HepG2 (cell line): ENCODE measurements around the gene RAB17. TPM values are rescaled to one million over a fixed set of nuclear protein-coding genes. Genes with fewer than 3 reads are reported as not detected.

Source experiments
- GABPB1 ChIP-seq: IDR thresholded peaks from 2 replicates; pipeline ENCODE4 v1.6.1; 2016; ENCODE audit warnings: mild to moderate bottlenecking, missing genetic modification reagents, moderate library complexity, missing compliant biosample characterization
- HCFC1 ChIP-seq: fragments of 150-350 bp; IDR thresholded peaks from 2 replicates; pipeline ENCODE4 v1.6.1; 2014; ENCODE audit warnings: low read depth, low read length
- KDM4B ChIP-seq: sonication (generic); formaldehyde crosslinking; IDR thresholded peaks from 2 replicates; pipeline ENCODE4 v1.4.0; 2020; ENCODE audit warnings: missing genetic modification reagents
- MIXL1 ChIP-seq: IDR thresholded peaks from 2 replicates; pipeline ENCODE4 v1.6.1; 2016
- MXD4 ChIP-seq: IDR thresholded peaks from 2 replicates; pipeline ENCODE4 v1.6.1; 2016; ENCODE audit warnings: mild to moderate bottlenecking, missing biosample characterization, missing genetic modification reagents
- MZF1 ChIP-seq: sonication (generic); formaldehyde crosslinking; IDR thresholded peaks from 2 replicates; pipeline ENCODE4 v1.8.1; 2023; ENCODE audit warnings: mild to moderate bottlenecking, missing genetic modification reagents, borderline replicate concordance
- NPAS2 ChIP-seq: sonication (generic); formaldehyde crosslinking; IDR thresholded peaks from 2 replicates; pipeline ENCODE4 v1.8.0; 2022; ENCODE audit warnings: mild to moderate bottlenecking, missing genetic modification reagents, borderline replicate concordance
- PLRG1 ChIP-seq: fragments of 450-650 bp; conservative IDR thresholded peaks from 2 replicates; pipeline ENCODE4 v1.6.1; 2016
- SMAD1 ChIP-seq: sonication (generic); formaldehyde crosslinking; IDR thresholded peaks from 2 replicates; pipeline ENCODE4 v1.4.0; 2020; ENCODE audit warnings: missing genetic modification reagents, low read depth, mild to moderate bottlenecking, borderline replicate concordance
- SRF ChIP-seq: IDR thresholded peaks from 2 replicates; pipeline ENCODE4 v1.6.1; 2011; ENCODE audit warnings: mild to moderate bottlenecking, low read depth, low read length, moderate library complexity
- ZBTB2 ChIP-seq: sonication (generic); formaldehyde crosslinking; IDR thresholded peaks from 2 replicates; pipeline ENCODE4 v1.8.0; 2022; ENCODE audit warnings: low read depth, missing genetic modification reagents
- ZC3H13 ChIP-seq: sonication (generic); formaldehyde crosslinking; IDR thresholded peaks from 2 replicates; pipeline ENCODE4 v1.8.1; 2023; ENCODE audit warnings: mild to moderate bottlenecking, missing genetic modification reagents, moderate library complexity
- ZFP1 ChIP-seq: IDR thresholded peaks from 2 replicates; pipeline ENCODE4 v1.6.1; 2016
- ZFYVE20 ChIP-seq: sonication (generic); formaldehyde crosslinking; IDR thresholded peaks from 2 replicates; pipeline ENCODE4 v1.8.0; 2023; ENCODE audit warnings: low read depth, mild to moderate bottlenecking, moderate library complexity, missing genetic modification reagents, borderline replicate concordance
- ZNF282 ChIP-seq: fragments of 450-650 bp; IDR thresholded peaks from 2 replicates; pipeline ENCODE4 v1.6.1; 2018; ENCODE audit not compliant: partially characterized antibody
- ZNF451 ChIP-seq: sonication (generic); formaldehyde crosslinking; IDR thresholded peaks from 2 replicates; pipeline ENCODE4 v1.5.0; 2020; ENCODE audit warnings: mild to moderate bottlenecking, missing genetic modification reagents
- ZNF510 ChIP-seq: sonication (generic); formaldehyde crosslinking; IDR thresholded peaks from 2 replicates; pipeline ENCODE4 v1.4.0; 2020; ENCODE audit warnings: low read depth, mild to moderate bottlenecking, missing genetic modification reagents
- ZNF619 ChIP-seq: sonication (generic); formaldehyde crosslinking; IDR thresholded peaks from 2 replicates; pipeline ENCODE4 v1.4.0; 2020; ENCODE audit warnings: mild to moderate bottlenecking, missing genetic modification reagents
- ZNF761 ChIP-seq: sonication (generic); formaldehyde crosslinking; conservative IDR thresholded peaks from 2 replicates; pipeline ENCODE4 v1.4.0; 2020; ENCODE audit warnings: mild to moderate bottlenecking, missing genetic modification reagents
- polyA plus RNA-seq, 8 experiments: library from polyadenylated mRNA; depleted of rRNA in 3 of 8; stranded (reverse) in 7 of 8; unstranded in 1 of 8; fragments of >200 nt; fragmentation: Illumina TruSeq in 4 of 8; extraction: Trizol in 4 of 8; gene quantifications; 2 replicates each; pipeline versions ENCODE4 v1.2.1 to v1.2.3, GENCODE V29; 2011 to 2016; ENCODE audit warnings: low read depth in 4 of 8, missing spikeins in 1 of 8, mixed read lengths in 1 of 8; ENCODE audit not compliant: insufficient read depth in 1 of 8
- total RNA-seq, 5 experiments: library from RNA; depleted of rRNA; stranded (reverse); fragments of >200 nt; fragmentation: Illumina TruSeq; extraction: Trizol; gene quantifications; 2 replicates each; pipeline ENCODE4 v1.2.3, GENCODE V29; 2016; ENCODE audit warnings: low read depth in 1 of 5
- TF ChIP-seq, protein P1 (sequence below): IDR thresholded peaks from 2 replicates; pipeline ENCODE4 v1.6.1; 2012; ENCODE audit warnings: low read length, improper control_type of control experiment
- TF ChIP-seq, protein P2 (sequence below): sonication (generic); formaldehyde crosslinking; IDR thresholded peaks from 2 replicates; pipeline ENCODE4 v1.4.0; 2020; ENCODE audit warnings: missing genetic modification reagents
- TF ChIP-seq, protein P3 (sequence below): sonication (generic); formaldehyde crosslinking; conservative IDR thresholded peaks from 2 replicates; pipeline ENCODE4 v1.8.0; 2022; ENCODE audit warnings: missing genetic modification reagents

Gene RAB17
- total and polyA plus RNA-seq, 2 of the 13 experiments (the other 11 are each of a cell fraction or from before 2014, with no cell fraction given) = 68.0 to 124 TPM

DNA sequence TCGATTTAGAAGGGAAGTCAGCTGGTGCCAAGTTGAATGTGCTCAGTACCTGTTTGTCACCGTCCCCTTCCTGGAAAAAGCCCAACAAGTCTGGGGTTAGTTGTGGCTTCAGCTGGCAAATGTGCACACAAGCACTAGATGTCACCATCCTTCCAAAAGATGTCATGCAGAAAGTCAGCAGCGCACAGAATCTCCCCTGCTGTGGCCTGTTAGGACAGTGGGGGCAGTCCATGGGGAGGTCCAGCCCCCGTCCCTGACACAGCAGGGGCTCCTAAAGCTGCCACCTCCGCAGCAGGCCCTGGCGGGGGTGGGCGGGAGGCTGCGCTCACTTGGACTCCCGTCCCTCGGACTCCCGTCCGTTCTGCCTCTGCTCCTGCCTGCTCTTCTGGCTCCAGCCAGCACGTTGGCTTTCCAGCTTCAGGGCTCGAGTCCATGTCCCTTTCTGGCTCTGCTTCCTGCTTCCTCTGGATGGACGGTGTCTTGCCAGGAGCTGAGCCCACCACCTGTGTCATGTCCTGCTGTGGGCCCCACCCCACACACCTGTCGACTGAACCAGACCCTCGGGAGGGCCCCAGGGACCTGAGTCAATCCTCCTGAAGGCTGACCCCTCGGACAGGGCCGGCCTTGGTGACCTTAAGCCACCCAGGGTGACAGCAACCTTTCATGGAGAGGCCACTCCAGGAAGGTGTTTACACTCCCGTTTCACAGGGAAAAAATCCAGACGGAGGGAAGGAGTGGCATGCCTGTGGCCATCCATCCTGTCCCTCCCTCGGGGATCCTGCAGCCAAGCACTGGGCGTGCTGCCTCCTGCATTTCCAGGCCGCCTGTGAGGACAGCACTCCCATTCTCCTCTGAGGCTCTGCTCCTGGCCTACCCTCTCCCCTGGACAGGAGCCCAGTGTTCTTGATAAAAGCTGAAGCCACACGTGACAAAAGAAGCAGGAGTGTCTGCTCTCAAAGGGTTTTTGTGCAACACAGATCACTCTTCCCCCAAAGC lies 8.5 kb downstream of the RAB17 start (continued):
- TF ChIP-seq ZNF761 (CRISPR knock-in tag) (no peak), PLRG1 (no peak), GABPB1 (CRISPR knock-in tag) (peak; percentile 31; the same call in 1 of the 2 replicates), KDM4B (no peak), MZF1 (CRISPR knock-in tag) (no peak), ZNF510 (CRISPR knock-in tag) (no peak; the same call in 1 of the 2 replicates), ZFP1 (no peak), SMAD1 (CRISPR knock-in tag) (no peak), ZBTB2 (CRISPR knock-in tag) (no peak), ZNF619 (CRISPR knock-in tag) (no peak), MXD4 (CRISPR knock-in tag) (no peak; the same call in 1 of the 2 replicates), SRF (0 out of 2 replicates have a peak, but pooled peaks have one; percentile 6), HCFC1 (no peak), ZNF451 (CRISPR knock-in tag) (peak; percentile 78), MIXL1 (CRISPR knock-in tag) (no peak), ZNF282 (no peak), ZFYVE20 (CRISPR knock-in tag) (no peak), NPAS2 (CRISPR knock-in tag) (no peak), ZC3H13 (CRISPR knock-in tag) (no peak)
- TF ChIP-seq, protein P1, sequence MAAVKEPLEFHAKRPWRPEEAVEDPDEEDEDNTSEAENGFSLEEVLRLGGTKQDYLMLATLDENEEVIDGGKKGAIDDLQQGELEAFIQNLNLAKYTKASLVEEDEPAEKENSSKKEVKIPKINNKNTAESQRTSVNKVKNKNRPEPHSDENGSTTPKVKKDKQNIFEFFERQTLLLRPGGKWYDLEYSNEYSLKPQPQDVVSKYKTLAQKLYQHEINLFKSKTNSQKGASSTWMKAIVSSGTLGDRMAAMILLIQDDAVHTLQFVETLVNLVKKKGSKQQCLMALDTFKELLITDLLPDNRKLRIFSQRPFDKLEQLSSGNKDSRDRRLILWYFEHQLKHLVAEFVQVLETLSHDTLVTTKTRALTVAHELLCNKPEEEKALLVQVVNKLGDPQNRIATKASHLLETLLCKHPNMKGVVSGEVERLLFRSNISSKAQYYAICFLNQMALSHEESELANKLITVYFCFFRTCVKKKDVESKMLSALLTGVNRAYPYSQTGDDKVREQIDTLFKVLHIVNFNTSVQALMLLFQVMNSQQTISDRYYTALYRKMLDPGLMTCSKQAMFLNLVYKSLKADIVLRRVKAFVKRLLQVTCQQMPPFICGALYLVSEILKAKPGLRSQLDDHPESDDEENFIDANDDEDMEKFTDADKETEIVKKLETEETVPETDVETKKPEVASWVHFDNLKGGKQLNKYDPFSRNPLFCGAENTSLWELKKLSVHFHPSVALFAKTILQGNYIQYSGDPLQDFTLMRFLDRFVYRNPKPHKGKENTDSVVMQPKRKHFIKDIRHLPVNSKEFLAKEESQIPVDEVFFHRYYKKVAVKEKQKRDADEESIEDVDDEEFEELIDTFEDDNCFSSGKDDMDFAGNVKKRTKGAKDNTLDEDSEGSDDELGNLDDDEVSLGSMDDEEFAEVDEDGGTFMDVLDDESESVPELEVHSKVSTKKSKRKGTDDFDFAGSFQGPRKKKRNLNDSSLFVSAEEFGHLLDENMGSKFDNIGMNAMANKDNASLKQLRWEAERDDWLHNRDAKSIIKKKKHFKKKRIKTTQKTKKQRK = no peak
- TF ChIP-seq, protein P2, sequence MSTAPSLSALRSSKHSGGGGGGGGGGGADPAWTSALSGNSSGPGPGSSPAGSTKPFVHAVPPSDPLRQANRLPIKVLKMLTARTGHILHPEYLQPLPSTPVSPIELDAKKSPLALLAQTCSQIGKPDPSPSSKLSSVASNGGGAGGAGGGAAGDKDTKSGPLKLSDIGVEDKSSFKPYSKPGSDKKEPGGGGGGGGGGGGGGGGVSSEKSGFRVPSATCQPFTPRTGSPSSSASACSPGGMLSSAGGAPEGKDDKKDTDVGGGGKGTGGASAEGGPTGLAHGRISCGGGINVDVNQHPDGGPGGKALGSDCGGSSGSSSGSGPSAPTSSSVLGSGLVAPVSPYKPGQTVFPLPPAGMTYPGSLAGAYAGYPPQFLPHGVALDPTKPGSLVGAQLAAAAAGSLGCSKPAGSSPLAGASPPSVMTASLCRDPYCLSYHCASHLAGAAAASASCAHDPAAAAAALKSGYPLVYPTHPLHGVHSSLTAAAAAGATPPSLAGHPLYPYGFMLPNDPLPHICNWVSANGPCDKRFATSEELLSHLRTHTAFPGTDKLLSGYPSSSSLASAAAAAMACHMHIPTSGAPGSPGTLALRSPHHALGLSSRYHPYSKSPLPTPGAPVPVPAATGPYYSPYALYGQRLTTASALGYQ (CRISPR knock-in tag) = no peak
- TF ChIP-seq, protein P3, sequence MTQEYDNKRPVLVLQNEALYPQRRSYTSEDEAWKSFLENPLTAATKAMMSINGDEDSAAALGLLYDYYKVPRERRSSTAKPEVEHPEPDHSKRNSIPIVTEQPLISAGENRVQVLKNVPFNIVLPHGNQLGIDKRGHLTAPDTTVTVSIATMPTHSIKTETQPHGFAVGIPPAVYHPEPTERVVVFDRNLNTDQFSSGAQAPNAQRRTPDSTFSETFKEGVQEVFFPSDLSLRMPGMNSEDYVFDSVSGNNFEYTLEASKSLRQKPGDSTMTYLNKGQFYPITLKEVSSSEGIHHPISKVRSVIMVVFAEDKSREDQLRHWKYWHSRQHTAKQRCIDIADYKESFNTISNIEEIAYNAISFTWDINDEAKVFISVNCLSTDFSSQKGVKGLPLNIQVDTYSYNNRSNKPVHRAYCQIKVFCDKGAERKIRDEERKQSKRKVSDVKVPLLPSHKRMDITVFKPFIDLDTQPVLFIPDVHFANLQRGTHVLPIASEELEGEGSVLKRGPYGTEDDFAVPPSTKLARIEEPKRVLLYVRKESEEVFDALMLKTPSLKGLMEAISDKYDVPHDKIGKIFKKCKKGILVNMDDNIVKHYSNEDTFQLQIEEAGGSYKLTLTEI = no peak
